HepG2 (cell line): ENCODE measurements around the gene STYXL2. TPM values are rescaled to one million over a fixed set of nuclear protein-coding genes. Genes with fewer than 3 reads are reported as not detected.

ENCODE experiments used
- ATAC-seq: fragments of 200-7000 bp; cut with Tn5 transposase; 3 replicates; pipeline ENCODE4 v1.9.1; 2020; ENCODE audit warnings: mild to moderate bottlenecking, moderate library complexity
- BruUV-seq: library from RNA; stranded (reverse); fragments of 400-500 nt; replicated peaks from 2 replicates; lab custom pipeline; 2021; lab: Mats Ljungman, UMichigan
- CTCF ChIA-PET: fragments of 300-600 bp; formaldehyde crosslinking; extraction: SDS; loops from one replicate; lab custom pipeline; 2021; ENCODE audit warnings: low total read pairs, inconsistent platforms, low intra/inter-chr PET ratio; lab: Yijun Ruan, JAX
- POLR2A ChIA-PET: fragments of 350-600 bp; sonication (Branson Sonifier 250); formaldehyde crosslinking; loops from one replicate; lab custom pipeline; 2020; ENCODE audit warnings: antibody characterized with exemption, inconsistent platforms; lab: Yijun Ruan, JAX
- DNase-seq: peaks from one replicate; pipeline ENCODE4 v3.0.0-alpha.2; 2015; ENCODE audit warnings: low spot score
- FAIRE-seq: peaks from 3 replicates; lab custom pipeline; 2011; peaks lifted over from hg19 to GRCh38; lab: Jason Lieb, UNC
- H2AFZ ChIP-seq: one replicate; pipeline ENCODE4 v1.6.1; 2011; ENCODE audit warnings: low read length, inconsistent platforms
- H3K27ac ChIP-seq: fragments of 300-600 bp; 3 replicates; pipeline ENCODE4 v1.8.0; 2011; ENCODE audit warnings: mixed run types, mild to moderate bottlenecking, mixed read lengths, low read length, inconsistent platforms; ENCODE audit not compliant: insufficient read depth; ENCODE audit errors: extremely low read length
- H3K27me3 ChIP-seq, 2 experiments: fragments of 200-600 bp in 1 of 2; 2 replicates in 1 of 2; 3 replicates in 1 of 2; pipeline versions ENCODE4 v1.6.0 to v1.8.0; 2011; ENCODE audit warnings: low read length in 2 of 2, mild to moderate bottlenecking in 2 of 2, moderate library complexity in 2 of 2, inconsistent platforms in 1 of 2; ENCODE audit not compliant: insufficient read depth in 2 of 2, control insufficient read depth in 1 of 2
- H3K36me3 ChIP-seq, 2 experiments: fragments of 200-600 bp in 1 of 2; replicated peaks in 1 of 2; 2 replicates in 1 of 2; 3 replicates in 1 of 2; pipeline versions ENCODE4 v1.5.1 to v1.8.0; 2011; ENCODE audit warnings: low read length in 2 of 2, inconsistent platforms in 1 of 2; ENCODE audit not compliant: insufficient read depth in 2 of 2, control insufficient read depth in 1 of 2
- H3K4me1 ChIP-seq: 2 replicates; pipeline ENCODE4 v1.5.1; 2012; ENCODE audit warnings: low read length, inconsistent platforms; ENCODE audit not compliant: insufficient read depth
- H3K4me2 ChIP-seq: 2 replicates; pipeline ENCODE4 v1.6.0; 2011; ENCODE audit warnings: low read depth, low read length, inconsistent platforms
- H3K4me3 ChIP-seq, 3 experiments: fragments of 200-600 bp in 1 of 3; sonication (generic), shearing (Covaris generic) in 1 of 3; replicated peaks in 1 of 3; 2 replicates each; pipeline ENCODE4 v1.5.1; 2011 to 2016; ENCODE audit warnings: low read length in 3 of 3, inconsistent platforms in 2 of 3, low read depth in 2 of 3, mild to moderate bottlenecking in 2 of 3, control low read depth in 1 of 3, mixed read lengths in 1 of 3; ENCODE audit not compliant: insufficient read depth in 1 of 3
- H3K79me2 ChIP-seq: one replicate; pipeline ENCODE4 v1.6.1; 2011; ENCODE audit warnings: low read length, inconsistent platforms; ENCODE audit not compliant: insufficient read depth
- H3K9ac ChIP-seq: 2 replicates; pipeline ENCODE4 v1.6.0; 2011; ENCODE audit warnings: mild to moderate bottlenecking, low read depth, low read length, inconsistent platforms; ENCODE audit not compliant: insufficient read depth
- H3K9me3 ChIP-seq: 2 replicates; pipeline ENCODE4 v1.5.1; 2012; ENCODE audit warnings: mild to moderate bottlenecking, low read length
- H4K20me1 ChIP-seq: 2 replicates; pipeline ENCODE4 v1.6.0; 2011; ENCODE audit warnings: inconsistent platforms, mild to moderate bottlenecking, low read length, moderate library complexity; ENCODE audit not compliant: insufficient read depth
- CREB1 ChIP-seq, 2 experiments: fragments of 450-650 bp in 1 of 2; IDR thresholded peaks; 2 replicates each; pipeline ENCODE4 v1.6.1; 2016 to 2017; ENCODE audit warnings: control low read depth in 1 of 2, mild to moderate bottlenecking in 1 of 2, missing compliant biosample characterization in 1 of 2, missing genetic modification characterization in 1 of 2
- GTF2F1 ChIP-seq: fragments of 150-350 bp; IDR thresholded peaks from 2 replicates; pipeline ENCODE4 v1.6.1; 2014; ENCODE audit warnings: low read length
- HHEX ChIP-seq: IDR thresholded peaks from 2 replicates; pipeline ENCODE4 v1.6.1; 2016; ENCODE audit warnings: control low read depth
- KLF6 ChIP-seq: IDR thresholded peaks from 2 replicates; pipeline ENCODE4 v1.8.0; 2016; ENCODE audit warnings: missing biosample characterization, missing genetic modification reagents
- MBNL3 ChIP-seq: fragments of 250-450 bp; sonication (Bioruptor Pico); conservative IDR thresholded peaks from 2 replicates; pipeline ENCODE4 v1.8.0; 2022; ENCODE audit warnings: mild to moderate bottlenecking, inconsistent platforms
- NAIF1 ChIP-seq: sonication (generic); formaldehyde crosslinking; IDR thresholded peaks from 2 replicates; pipeline ENCODE4 v1.5.0; 2020; ENCODE audit warnings: mild to moderate bottlenecking, missing genetic modification reagents, borderline replicate concordance
- RAD21 ChIP-seq: fragments of 450-650 bp; formaldehyde crosslinking; IDR thresholded peaks from 2 replicates; pipeline ENCODE4 v1.5.0; 2020; ENCODE audit warnings: mild to moderate bottlenecking
- ZFP37 ChIP-seq: sonication (generic); formaldehyde crosslinking; IDR thresholded peaks from 2 replicates; pipeline ENCODE4 v1.4.0; 2020; ENCODE audit warnings: missing genetic modification reagents, borderline replicate concordance
- WGBS: methylation state at CpG from one replicate; pipeline ENCODE4 v1.1.6; 2017; ENCODE audit warnings: low lambda C conversion rate; 5-methylcytosine and 5-hydroxymethylcytosine counted together
- in situ Hi-C: cut with HindIII; loops from 2 replicates; pipeline ENCODE4 v1.10.0; 2017; ENCODE audit warnings: low pct_unique_long_range_greater_than_20kb; ENCODE audit not compliant: extremely low pct_ligation_motif_present
- intact Hi-C: fragments of 100-400 bp; cut with micrococcal nuclease; formaldehyde crosslinking; loops from one replicate; pipeline ENCODE4 v1.10.0; 2022; ENCODE audit not compliant: unreplicated experiment
- polyA plus RNA-seq, 8 experiments: library from polyadenylated mRNA; depleted of rRNA in 3 of 8; stranded (reverse) in 7 of 8; unstranded in 1 of 8; fragments of >200 nt; fragmentation: Illumina TruSeq in 4 of 8; extraction: Trizol in 4 of 8; gene quantifications; 2 replicates each; pipeline versions ENCODE4 v1.2.1 to v1.2.3, GENCODE V29; 2011 to 2016; ENCODE audit warnings: low read depth in 4 of 8, missing spikeins in 1 of 8, mixed read lengths in 1 of 8; ENCODE audit not compliant: insufficient read depth in 1 of 8
- total RNA-seq, 5 experiments: library from RNA; depleted of rRNA; stranded (reverse); fragments of >200 nt; fragmentation: Illumina TruSeq; extraction: Trizol; gene quantifications; 2 replicates each; pipeline ENCODE4 v1.2.3, GENCODE V29; 2016; ENCODE audit warnings: low read depth in 1 of 5
- TF ChIP-seq, protein P1 (sequence below): sonication (generic); formaldehyde crosslinking; IDR thresholded peaks from 2 replicates; pipeline ENCODE4 v1.5.0; 2020; ENCODE audit warnings: mild to moderate bottlenecking, missing genetic modification reagents, borderline replicate concordance
- TF ChIP-seq, protein P2 (sequence below): sonication (generic); formaldehyde crosslinking; IDR thresholded peaks from 2 replicates; pipeline ENCODE4 v1.4.0; 2020; ENCODE audit warnings: mild to moderate bottlenecking, missing genetic modification reagents
- TF ChIP-seq, protein P3 (sequence below): sonication (generic); formaldehyde crosslinking; IDR thresholded peaks from 2 replicates; pipeline ENCODE4 v1.4.0; 2020; ENCODE audit warnings: missing genetic modification reagents, low read depth, mild to moderate bottlenecking, borderline replicate concordance

The STYXL2 gene
- total and polyA plus RNA-seq, 2 of the 13 experiments (the other 11 are each of a cell fraction or from before 2014, with no cell fraction given) = not detected

DNA sequence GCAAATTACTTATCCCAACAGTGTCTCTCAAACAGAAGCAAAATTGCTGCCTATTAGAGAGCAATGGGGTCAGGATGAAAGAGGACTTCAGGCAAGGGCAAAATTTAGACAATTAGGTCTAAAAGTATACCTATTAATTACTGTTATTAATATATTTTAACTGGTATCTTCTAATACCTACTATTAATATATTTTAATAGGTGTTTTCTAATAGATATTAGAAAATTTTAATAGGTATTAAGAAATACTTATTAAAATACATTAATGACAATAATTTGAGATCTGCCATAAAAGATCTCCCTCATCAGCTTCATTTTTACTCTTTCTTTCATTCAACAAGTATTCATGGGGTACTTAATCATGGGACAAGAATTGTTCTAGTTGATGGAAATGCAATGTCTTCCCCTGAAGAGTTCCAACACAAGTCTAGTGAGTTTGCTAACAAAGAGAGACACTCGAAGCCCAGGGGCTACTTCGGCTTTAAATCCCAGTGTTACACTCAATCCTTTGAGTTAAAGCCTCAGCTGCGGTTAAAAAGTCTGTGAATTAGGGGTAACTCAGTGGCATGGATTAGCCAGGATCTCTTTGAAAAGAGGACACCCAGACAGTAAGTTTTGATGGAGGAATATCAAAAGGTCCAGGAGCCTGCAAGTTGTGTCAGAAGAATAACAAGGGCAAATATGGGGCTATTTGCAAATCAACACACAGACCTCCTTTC lies 44.1 kb downstream of the STYXL2 start:
- FAIRE-seq (no peak), ATAC-seq (no peak), DNase-seq (no peak)
- no peak overlapping the region for H2AFZ ChIP-seq
- H3K36me3 ChIP-seq = no peaks in the 10 kb centered on the region
- no peaks in the 10 kb centered on the region for H4K20me1 ChIP-seq
- H3K9me3 ChIP-seq = no peaks in the 10 kb centered on the region
- H3K4me3 ChIP-seq = no peak overlapping the region
- H3K4me1 ChIP-seq = no peaks in the 10 kb centered on the region
- BruUV-seq = no TSS peak
- POLR2A ChIA-PET = no interaction called here
- intact Hi-C loops = no loop called here
- H3K79me2 ChIP-seq = no peaks in the 10 kb centered on the region
- CTCF ChIA-PET = no interaction called here
- in situ Hi-C loops = no loop called here
- H3K9ac ChIP-seq = no peak overlapping the region
- no peak overlapping the region for H3K4me2 ChIP-seq
- H3K27me3 ChIP-seq = peaks cover 0 to 13% of the 10 kb centered on the region in 2 experiments; a peak in 1 of 5 replicates
- 2% methylated on average over 3 of the region's 3 CpGs for WGBS
- H3K27ac ChIP-seq = no peak overlapping the region
- TF ChIP-seq MBNL3 (CRISPR knock-in tag) = no peak
- TF ChIP-seq, protein P1, sequence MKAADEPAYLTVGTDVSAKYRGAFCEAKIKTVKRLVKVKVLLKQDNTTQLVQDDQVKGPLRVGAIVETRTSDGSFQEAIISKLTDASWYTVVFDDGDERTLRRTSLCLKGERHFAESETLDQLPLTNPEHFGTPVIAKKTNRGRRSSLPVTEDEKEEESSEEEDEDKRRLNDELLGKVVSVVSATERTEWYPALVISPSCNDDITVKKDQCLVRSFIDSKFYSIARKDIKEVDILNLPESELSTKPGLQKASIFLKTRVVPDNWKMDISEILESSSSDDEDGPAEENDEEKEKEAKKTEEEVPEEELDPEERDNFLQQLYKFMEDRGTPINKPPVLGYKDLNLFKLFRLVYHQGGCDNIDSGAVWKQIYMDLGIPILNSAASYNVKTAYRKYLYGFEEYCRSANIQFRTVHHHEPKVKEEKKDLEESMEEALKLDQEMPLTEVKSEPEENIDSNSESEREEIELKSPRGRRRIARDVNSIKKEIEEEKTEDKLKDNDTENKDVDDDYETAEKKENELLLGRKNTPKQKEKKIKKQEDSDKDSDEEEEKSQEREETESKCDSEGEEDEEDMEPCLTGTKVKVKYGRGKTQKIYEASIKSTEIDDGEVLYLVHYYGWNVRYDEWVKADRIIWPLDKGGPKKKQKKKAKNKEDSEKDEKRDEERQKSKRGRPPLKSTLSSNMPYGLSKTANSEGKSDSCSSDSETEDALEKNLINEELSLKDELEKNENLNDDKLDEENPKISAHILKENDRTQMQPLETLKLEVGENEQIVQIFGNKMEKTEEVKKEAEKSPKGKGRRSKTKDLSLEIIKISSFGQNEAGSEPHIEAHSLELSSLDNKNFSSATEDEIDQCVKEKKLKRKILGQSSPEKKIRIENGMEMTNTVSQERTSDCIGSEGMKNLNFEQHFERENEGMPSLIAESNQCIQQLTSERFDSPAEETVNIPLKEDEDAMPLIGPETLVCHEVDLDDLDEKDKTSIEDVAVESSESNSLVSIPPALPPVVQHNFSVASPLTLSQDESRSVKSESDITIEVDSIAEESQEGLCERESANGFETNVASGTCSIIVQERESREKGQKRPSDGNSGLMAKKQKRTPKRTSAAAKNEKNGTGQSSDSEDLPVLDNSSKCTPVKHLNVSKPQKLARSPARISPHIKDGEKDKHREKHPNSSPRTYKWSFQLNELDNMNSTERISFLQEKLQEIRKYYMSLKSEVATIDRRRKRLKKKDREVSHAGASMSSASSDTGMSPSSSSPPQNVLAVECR = no peak
- TF ChIP-seq HHEX = no peak
- TF ChIP-seq KLF6 = no peak
- no peak for TF ChIP-seq RAD21
- TF ChIP-seq ZFP37 = no peak
- TF ChIP-seq, protein P2, sequence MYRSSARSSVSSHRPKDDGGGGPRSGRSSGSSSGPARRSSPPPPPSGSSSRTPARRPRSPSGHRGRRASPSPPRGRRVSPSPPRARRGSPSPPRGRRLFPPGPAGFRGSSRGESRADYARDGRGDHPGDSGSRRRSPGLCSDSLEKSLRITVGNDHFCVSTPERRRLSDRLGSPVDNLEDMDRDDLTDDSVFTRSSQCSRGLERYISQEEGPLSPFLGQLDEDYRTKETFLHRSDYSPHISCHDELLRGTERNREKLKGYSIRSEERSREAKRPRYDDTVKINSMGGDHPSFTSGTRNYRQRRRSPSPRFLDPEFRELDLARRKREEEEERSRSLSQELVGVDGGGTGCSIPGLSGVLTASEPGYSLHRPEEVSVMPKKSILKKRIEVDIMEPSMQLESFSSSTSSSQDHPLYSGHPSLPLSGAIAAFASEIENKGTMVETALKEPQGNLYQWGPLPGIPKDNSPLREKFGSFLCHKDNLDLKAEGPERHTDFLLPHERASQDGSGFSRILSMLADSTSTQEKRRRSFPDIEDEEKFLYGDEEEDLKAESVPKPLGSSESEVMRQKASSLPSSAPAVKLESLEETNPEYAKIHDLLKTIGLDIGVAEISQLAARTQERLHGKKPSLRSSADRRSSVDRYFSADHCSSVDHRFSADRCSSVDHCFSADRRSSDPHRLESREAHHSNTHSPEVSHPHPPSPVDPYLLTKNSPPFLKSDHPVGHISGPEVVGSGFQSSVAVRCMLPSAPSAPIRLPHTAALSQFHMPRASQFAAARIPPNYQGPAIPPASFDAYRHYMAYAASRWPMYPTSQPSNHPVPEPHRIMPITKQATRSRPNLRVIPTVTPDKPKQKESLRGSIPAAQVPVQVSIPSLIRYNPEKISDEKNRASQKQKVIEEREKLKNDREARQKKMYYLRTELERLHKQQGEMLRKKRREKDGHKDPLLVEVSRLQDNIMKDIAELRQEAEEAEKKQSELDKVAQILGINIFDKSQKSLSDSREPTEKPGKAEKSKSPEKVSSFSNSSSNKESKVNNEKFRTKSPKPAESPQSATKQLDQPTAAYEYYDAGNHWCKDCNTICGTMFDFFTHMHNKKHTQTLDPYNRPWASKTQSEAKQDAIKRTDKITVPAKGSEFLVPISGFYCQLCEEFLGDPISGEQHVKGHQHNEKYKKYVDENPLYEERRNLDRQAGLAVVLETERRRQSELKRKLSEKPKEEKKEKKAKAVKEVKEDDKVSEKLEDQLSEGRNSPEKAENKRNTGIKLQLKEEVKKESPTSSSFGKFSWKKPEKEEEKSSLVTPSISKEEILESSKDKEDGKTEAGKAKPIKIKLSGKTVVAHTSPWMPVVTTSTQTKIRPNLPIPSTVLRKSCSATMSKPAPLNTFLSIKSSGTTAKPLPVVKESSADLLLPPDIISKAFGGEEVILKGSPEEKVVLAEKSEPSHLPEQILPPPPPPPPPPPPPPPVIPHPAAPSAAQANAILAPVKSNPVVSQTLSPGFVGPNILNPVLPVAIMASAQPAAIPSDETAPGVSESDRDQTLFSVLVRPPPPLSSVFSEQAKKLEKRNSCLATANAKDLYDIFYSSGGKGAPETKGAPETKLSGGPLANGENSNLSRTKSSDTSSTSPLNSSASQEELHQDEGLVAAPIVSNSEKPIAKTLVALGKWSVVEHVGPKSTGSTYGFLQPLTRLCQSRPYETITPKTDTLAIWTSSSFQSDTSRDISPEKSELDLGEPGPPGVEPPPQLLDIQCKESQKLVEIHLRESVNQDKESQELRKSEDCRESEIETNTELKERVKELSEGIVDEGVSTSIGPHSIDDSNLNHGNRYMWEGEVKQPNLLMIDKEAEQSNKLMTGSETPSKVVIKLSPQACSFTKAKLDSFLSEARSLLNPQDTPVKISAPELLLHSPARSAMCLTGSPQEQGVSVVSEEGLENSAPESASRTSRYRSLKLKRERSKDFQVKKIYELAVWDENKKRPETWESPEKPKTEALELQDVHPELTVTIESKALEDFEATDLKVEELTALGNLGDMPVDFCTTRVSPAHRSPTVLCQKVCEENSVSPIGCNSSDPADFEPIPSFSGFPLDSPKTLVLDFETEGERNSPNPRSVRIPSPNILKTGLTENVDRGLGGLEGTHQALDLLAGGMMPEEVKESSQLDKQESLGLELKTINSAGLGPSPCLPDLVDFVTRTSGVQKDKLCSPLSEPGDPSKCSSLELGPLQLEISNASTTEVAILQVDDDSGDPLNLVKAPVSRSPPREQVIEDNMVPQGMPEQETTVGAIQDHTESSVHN = no peak
- TF ChIP-seq, protein P3, sequence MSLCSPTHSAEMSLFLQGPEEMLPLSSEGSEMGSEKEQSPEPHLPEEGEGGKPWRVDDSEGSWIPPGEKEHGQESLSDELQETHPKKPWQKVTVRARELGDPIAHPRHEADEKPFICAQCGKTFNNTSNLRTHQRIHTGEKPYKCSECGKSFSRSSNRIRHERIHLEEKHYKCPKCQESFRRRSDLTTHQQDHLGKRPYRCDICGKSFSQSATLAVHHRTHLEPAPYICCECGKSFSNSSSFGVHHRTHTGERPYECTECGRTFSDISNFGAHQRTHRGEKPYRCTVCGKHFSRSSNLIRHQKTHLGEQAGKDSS (CRISPR knock-in tag) = no peak
- TF ChIP-seq CREB1 (IDR thresholded peaks at IDR 0.05) = no peak
- no peak for TF ChIP-seq CREB1 (CRISPR knock-in tag; IDR thresholded peaks at IDR 0.05)
- TF ChIP-seq NAIF1 (CRISPR knock-in tag) = no peak
- TF ChIP-seq GTF2F1 = no peak
